Stomach (tissue), 4 donors: Measurements from ENCODE around the gene FAXC.

Experiments
- CTCF ChIP-seq, 7 experiments: fragments of 450-650 bp in 4 of 7; fragments of 200-600 bp in 3 of 7; sonication (generic) in 3 of 7; IDR thresholded peaks; one replicate each; pipeline ENCODE4 v1.5.1; 2016 to 2019; ENCODE audit warnings: antibody characterized with exemption in 7 of 7, control low read depth in 2 of 7, mild to moderate bottlenecking in 1 of 7
- EP300 ChIP-seq: sonication (generic); formaldehyde crosslinking; IDR thresholded peaks from one replicate; pipeline ENCODE4 v1.6.1; 2017; ENCODE audit warnings: antibody characterized with exemption
- POLR2AphosphoS5 ChIP-seq, 3 donors: sonication (generic); formaldehyde crosslinking; IDR thresholded peaks; one replicate each; pipeline ENCODE4 v1.6.1; 2016; ENCODE audit warnings: antibody characterized with exemption in 3 of 3

GRCh38 chr6:99252421-99252820, 97.1 kb downstream of the FAXC start:
- TF ChIP-seq CTCF (IDR thresholded peaks at IDR 0.05), result no peak
- no peak for TF ChIP-seq POLR2AphosphoS5 (IDR thresholded peaks at IDR 0.05)
- TF ChIP-seq EP300, result no peak
